IPS-18a (cell line): Measurements from ENCODE around the gene ANP32B.
"Not testable (repeated sequence)": the region's sequence is repeated elsewhere in the genome, so short reads cannot be mapped to it uniquely, and the experiment has no call there.

ENCODE experiments used
- H3K27ac ChIP-seq: one replicate; pipeline ENCODE4 v1.5.1; 2013; ENCODE audit warnings: low read length
- H3K27me3 ChIP-seq: one replicate; pipeline ENCODE4 v1.6.1; 2013; ENCODE audit warnings: mild to moderate bottlenecking, low read length; ENCODE audit not compliant: control insufficient read depth, insufficient read depth
- H3K36me3 ChIP-seq: one replicate; pipeline ENCODE4 v1.6.1; 2013; ENCODE audit warnings: low read depth, low read length; ENCODE audit not compliant: control insufficient read depth
- H3K4me1 ChIP-seq: one replicate; pipeline ENCODE4 v1.6.1; 2013; ENCODE audit warnings: low read depth, low read length; ENCODE audit not compliant: control insufficient read depth
- H3K4me3 ChIP-seq: one replicate; pipeline ENCODE4 v1.5.1; 2013; ENCODE audit warnings: low read length
- H3K9ac ChIP-seq: one replicate; pipeline ENCODE4 v1.6.1; 2013; ENCODE audit warnings: mild to moderate bottlenecking, low read length, moderate library complexity
- H3K9me3 ChIP-seq: one replicate; pipeline ENCODE4 v1.6.1; 2013; ENCODE audit warnings: low read depth, low read length; ENCODE audit not compliant: control insufficient read depth

ANP32B gene

GRCh38 chr9:97982683-97983588, at the start of gene ANP32B:
Gene ANP32B, plus strand, starts transcription at chr9:97983341. Its CDS starts 215 bp downstream, at chr9:97983556.
- Histone ChIP-seq H3K27ac (no peak within 1 kb of the TSS), H3K9ac (peak within 1 kb of the TSS; percentile 80), H3K4me3 (peak within 1 kb of the TSS; percentile 75), H3K27me3 (peaks cover 90% of the 10 kb centered on the region), H3K9me3 (no peaks in the 10 kb centered on the region), H3K36me3 (no peaks in the 10 kb centered on the region), H3K4me1 (no peaks in the 10 kb centered on the region)

- no peak overlapping the region for H3K4me3 ChIP-seq
- H3K27me3 ChIP-seq: peaks cover 84% of the 10 kb centered on the region
- H3K36me3 ChIP-seq: no peaks in the 10 kb centered on the region
- H3K9me3 ChIP-seq: no peaks in the 10 kb centered on the region
- H3K9ac ChIP-seq: no peak overlapping the region
- no peaks in the 10 kb centered on the region for H3K4me1 ChIP-seq
- H3K27ac ChIP-seq: no peak overlapping the region
Observed at GRCh38 chr9:97934321-97935115, 48.6 kb upstream of the ANP32B start.

- Histone ChIP-seq H3K4me3 (no peak overlapping the region), H3K36me3 (no peaks in the 10 kb centered on the region), H3K4me1 (no peaks in the 10 kb centered on the region), H3K27me3 (peaks cover 84% of the 10 kb centered on the region), H3K9me3 (no peaks in the 10 kb centered on the region), H3K9ac (no peak overlapping the region), H3K27ac (no peak overlapping the region)
Observed at GRCh38 chr9:97935276-97935675, 47.9 kb upstream of the ANP32B start.

GRCh38 chr9:97936998-97937397, 46.1 kb upstream of the ANP32B start:
- Histone ChIP-seq H3K27ac (no peak overlapping the region), H3K4me3 (no peak overlapping the region), H3K4me1 (no peaks in the 10 kb centered on the region), H3K27me3 (peaks cover 84% of the 10 kb centered on the region), H3K9ac (no peak overlapping the region), H3K9me3 (no peaks in the 10 kb centered on the region), H3K36me3 (no peaks in the 10 kb centered on the region)

- Histone ChIP-seq H3K9ac (no peak within 1 kb of the TSS), H3K4me1 (no peaks in the 10 kb centered on the region), H3K27ac (no peak within 1 kb of the TSS), H3K4me3 (no peak within 1 kb of the TSS), H3K27me3 (peaks cover 92% of the 10 kb centered on the region), H3K9me3 (no peaks in the 10 kb centered on the region), H3K36me3 (no peaks in the 10 kb centered on the region)
Observed at GRCh38 chr9:97938081-97938644, 45.0 kb upstream of the ANP32B start, which contains the start of gene HEMGN. Gene HEMGN, minus strand, starts transcription at chr9:97938172. Its CDS starts 36 bp downstream, at chr9:97938136.

GRCh38 chr9:97940233-97940632, 42.9 kb upstream of the ANP32B start:
- H3K27me3 ChIP-seq: peaks cover 94% of the 10 kb centered on the region
- H3K36me3 ChIP-seq: no peaks in the 10 kb centered on the region
- H3K4me3 ChIP-seq: no peak overlapping the region
- H3K4me1 ChIP-seq: no peaks in the 10 kb centered on the region
- H3K9ac ChIP-seq: no peak overlapping the region
- H3K27ac ChIP-seq: no peak overlapping the region
- no peaks in the 10 kb centered on the region for H3K9me3 ChIP-seq

- no peaks in the 10 kb centered on the region for H3K9me3 ChIP-seq
- no peak overlapping the region for H3K27ac ChIP-seq
- H3K36me3 ChIP-seq: no peaks in the 10 kb centered on the region
- H3K27me3 ChIP-seq: peaks cover 89% of the 10 kb centered on the region
- no peak overlapping the region for H3K9ac ChIP-seq
- no peak overlapping the region for H3K4me3 ChIP-seq
- H3K4me1 ChIP-seq: no peaks in the 10 kb centered on the region
Observed at GRCh38 chr9:97940741-97941140, 42.4 kb upstream of the ANP32B start.

GRCh38 chr9:97941323-97941722, 41.8 kb upstream of the ANP32B start:
- peaks cover 83% of the 10 kb centered on the region for H3K27me3 ChIP-seq
- H3K4me3 ChIP-seq: no peak overlapping the region
- no peak overlapping the region for H3K27ac ChIP-seq
- no peak overlapping the region for H3K9ac ChIP-seq
- H3K4me1 ChIP-seq: no peaks in the 10 kb centered on the region
- no peaks in the 10 kb centered on the region for H3K36me3 ChIP-seq
- no peaks in the 10 kb centered on the region for H3K9me3 ChIP-seq

GRCh38 chr9:97943308-97943855, 39.8 kb upstream of the ANP32B start:
- Histone ChIP-seq H3K36me3 (no peaks in the 10 kb centered on the region), H3K27me3 (peaks cover 64% of the 10 kb centered on the region), H3K4me3 (no peak overlapping the region), H3K27ac (no peak overlapping the region), H3K9ac (no peak overlapping the region), H3K9me3 (no peaks in the 10 kb centered on the region), H3K4me1 (no peaks in the 10 kb centered on the region)

GRCh38 chr9:97944612-97945011, 38.5 kb upstream of the ANP32B start:
- no peak overlapping the region for H3K27ac ChIP-seq
- H3K9me3 ChIP-seq: no peaks in the 10 kb centered on the region
- H3K27me3 ChIP-seq: peaks cover 52% of the 10 kb centered on the region
- H3K4me3 ChIP-seq: no peak overlapping the region
- no peaks in the 10 kb centered on the region for H3K36me3 ChIP-seq
- no peaks in the 10 kb centered on the region for H3K4me1 ChIP-seq
- no peak overlapping the region for H3K9ac ChIP-seq

GRCh38 chr9:97945470-97945869, 37.7 kb upstream of the ANP32B start:
- H3K9ac ChIP-seq, H3K4me3 ChIP-seq, H3K27ac ChIP-seq, H3K36me3 ChIP-seq, H3K9me3 ChIP-seq, H3K4me1 ChIP-seq: not testable (repeated sequence)
- H3K27me3 ChIP-seq: peaks cover 44% of the 10 kb centered on the region
